Fibroblast of gingiva (primary cell): ENCODE measurements around the gene FDXR.
A peak's percentile ranks its signal among the peaks of the same experiment; 100 is the strongest.
"Not testable (repeated sequence)": the region's sequence is repeated elsewhere in the genome, so short reads cannot be mapped to it uniquely, and the experiment has no call there.

Source experiments
- DNase-seq: peaks from one replicate; pipeline ENCODE4 v3.0.0-alpha.2; 2011; ENCODE audit warnings: low read depth

The FDXR gene

DNA sequence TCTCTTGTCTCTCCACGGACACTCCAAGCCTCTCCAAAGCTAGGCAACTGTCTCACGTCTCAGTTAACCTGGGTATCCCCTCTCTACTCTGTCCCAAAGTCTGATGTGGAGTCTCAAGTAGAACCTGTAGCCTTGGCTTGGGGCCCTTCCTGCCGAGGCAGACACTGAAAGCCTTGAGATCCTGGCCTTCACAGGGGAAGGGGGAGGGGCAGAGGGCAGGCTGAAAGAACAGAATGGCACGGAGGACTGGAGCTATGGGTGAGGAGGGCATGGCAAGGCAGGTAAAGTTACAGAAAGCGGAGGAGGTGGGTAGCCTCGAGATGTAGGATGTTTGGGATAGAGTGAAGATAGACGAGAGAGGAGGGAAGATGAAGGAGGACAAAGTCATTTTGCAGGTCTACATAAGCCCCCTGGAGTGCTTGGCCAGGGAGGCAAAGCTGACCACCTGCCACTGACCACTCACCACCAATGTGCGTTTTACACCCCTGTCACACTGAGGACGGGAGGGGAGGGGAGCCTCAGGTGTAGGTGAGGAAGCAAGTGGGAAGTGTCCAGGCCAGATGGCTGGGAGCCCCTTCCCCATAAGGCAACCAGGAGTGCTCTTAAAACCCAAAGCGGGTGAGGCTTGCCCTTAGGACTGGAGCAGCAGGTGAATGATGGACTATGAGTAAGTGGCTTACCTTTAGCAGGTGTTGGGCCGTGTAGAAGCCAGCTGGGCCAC, 1.3 kb downstream of the FDXR start:
- no peak for DNase-seq

DNA sequence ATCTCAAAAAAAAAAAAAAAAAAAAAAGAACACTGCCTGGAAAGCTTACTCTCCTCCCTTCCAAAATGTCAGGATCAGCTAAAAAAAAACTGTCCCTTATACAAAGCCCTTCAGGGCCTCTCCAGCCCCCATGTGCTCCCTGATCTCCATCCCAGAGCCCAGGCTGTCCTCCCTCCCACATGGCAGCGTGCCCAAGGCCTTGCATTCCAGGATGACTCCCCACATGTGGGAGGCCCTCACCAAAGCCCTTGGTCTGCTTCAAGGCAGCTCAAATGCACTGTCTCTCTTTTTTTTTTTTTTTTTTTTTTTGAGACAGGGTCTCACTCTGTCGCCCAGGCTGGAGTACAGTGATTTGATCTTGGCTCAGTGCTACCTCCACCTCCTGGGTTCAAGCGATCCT, 2.3 kb downstream of the FDXR start:
- peak; percentile 34 for DNase-seq

- DNase-seq: not testable (repeated sequence)
Measured at GRCh38 chr17:74870028-74870427, 2.8 kb downstream of the FDXR start.

DNA sequence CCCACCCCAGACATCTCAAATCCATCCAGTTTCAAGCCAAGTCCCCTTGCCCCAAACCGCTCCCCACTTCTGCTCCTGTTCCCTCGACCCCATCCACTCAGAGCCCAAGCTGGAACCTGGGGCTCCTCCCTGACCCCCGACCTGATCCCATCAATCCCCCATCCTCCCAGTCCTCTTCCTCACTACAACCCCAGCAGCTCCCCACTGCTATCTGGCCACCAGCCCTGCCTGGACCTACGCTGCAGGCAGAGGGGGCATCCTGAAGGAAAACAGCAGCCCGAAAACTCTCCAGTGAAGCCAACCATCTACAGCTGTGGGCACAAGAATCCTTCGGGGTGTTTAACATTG, 3.9 kb downstream of the FDXR start:
- DNase-seq: no peak

DNA sequence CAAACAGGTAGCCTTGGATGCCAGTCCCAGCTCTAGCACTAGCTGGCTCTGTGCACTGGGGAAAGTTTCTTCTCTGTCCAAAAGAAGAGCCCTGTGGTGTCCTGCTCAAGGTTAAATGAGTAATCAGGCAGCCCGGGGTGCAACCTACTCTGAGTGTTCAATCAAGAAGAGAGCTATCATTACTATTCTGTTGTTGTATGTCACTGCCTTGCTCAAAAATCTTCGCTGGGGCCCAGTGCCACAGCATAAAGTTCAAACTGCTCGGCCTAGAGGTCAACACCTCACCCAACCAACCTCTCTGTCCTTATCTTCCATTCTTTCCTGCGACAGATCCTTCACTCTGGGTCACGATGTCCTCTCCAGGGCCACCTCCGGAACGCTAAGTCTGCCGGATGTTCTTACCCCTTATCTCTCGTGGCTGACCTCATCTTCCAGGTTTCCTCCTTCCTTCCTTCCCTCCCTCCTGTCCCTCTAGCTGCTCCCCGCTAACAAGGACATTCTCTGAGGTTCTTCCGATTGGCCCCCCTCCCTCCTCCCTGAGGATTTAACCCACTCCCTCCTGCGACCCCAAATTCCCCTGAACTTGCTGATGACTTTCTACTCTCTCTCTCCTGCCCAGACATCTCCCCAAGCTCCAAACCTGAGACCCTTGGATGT, 4.4 kb downstream of the FDXR start:
- DNase-seq: no peak

GRCh38 chr17:74866198-74866835, 6.5 kb downstream of the FDXR start:
- DNase-seq: no peak

DNA sequence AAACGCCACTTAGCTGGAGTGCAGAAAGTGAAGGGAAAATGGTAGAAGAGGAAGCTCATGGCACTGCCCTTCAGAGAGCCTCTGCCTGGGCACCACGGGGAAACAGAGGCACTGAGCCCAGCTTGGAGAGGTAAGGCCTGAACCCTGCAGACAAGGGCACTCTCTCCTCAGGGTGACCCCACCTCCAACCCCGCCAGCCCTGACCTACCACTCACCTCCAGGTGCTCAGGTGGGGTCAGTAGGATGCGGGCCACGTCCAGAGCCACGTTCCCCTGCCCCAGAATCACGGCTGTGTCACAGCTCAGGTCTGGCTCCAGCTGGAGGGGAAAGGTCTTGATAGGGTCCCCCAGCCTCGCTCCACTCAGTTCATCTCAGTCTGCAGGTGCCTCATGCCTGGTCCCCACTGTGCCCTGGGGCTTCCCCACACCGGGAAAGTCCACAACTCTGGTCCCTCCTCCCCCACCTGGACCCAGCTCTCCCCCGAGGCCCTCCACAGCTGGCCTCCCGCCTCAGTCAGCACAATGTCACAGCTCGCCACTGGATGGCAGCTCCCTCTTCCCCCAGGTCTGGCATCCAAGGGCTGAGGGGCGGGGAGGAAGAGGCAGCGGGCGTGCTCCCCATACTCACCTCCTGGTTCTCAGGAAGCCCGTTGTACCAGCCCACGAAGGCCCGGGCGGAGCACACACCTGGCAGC, 7.1 kb downstream of the FDXR start:
- no peak for DNase-seq

DNA sequence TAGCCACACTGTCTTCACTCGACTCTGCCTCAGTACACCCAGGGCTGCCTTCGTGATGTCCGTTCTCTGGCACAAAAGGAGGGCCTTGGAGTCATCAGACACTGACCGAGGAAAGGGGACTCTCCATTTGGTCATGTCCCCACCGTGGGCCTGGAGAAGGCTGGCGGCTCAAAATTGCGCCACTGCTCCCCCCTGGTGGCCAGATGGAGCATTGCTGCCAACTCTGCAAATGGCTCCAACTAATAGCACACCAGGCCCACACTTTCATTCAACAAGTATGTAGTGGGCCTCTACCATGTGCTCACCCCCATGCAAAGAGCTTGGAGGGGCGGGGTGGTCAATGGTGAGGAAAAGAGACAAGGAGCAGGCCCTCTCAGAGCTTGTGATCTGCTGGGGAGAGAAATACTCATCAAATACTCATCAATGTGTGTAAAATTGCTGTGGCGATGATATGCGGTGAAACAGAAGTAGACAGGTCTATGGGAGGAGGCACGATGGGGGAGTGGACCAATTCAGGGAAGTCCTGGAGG, 7.9 kb downstream of the FDXR start:
- peak; percentile 39 for DNase-seq

- no peak for DNase-seq
Measured at GRCh38 chr17:74864297-74864865, 8.4 kb downstream of the FDXR start.

- no peak for DNase-seq
Measured at GRCh38 chr17:74863420-74864296, 9.1 kb downstream of the FDXR start.

- no peak for DNase-seq
Measured at GRCh38 chr17:74862919-74863318, 9.9 kb downstream of the FDXR start.

DNA sequence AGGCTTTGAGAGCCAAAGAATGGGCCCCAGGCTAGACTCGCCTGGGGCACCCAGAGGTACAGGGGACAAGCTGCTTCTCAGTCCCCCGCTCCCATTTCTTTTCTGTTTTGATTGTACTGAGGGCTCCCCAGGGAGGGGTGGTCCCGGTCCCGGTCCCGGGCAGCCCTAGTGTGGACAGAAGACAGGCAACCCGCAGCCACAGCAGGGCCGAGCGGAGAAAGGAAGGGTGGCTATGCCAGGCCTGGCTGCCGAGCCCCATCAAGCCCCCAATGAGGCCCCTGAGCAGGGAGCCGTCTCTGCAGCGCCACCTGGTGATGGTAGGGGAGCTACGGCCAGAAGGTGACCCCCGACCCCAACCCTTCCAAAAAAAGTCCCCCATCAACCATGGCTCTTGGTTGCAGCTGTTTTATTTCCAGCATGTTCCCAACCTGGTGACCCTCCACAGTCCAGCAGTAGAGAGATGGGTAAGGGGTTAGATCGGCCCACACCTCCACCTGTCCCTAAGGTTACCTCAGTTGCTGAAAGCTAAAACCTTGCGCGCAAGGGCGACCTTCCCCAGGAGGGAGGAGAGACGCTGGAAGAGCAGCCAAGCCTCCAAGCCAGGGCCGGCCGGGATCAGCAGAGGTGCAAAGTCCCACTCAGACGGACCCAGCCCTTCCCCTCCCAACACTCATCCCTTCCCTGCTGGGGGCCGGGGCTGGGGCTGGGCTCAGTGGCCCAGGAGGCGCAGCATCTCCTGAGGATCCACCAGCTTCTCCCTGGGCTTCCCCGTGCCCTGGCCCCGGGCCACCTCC, 10.5 kb downstream of the FDXR start:
- DNase-seq: no peak

DNA sequence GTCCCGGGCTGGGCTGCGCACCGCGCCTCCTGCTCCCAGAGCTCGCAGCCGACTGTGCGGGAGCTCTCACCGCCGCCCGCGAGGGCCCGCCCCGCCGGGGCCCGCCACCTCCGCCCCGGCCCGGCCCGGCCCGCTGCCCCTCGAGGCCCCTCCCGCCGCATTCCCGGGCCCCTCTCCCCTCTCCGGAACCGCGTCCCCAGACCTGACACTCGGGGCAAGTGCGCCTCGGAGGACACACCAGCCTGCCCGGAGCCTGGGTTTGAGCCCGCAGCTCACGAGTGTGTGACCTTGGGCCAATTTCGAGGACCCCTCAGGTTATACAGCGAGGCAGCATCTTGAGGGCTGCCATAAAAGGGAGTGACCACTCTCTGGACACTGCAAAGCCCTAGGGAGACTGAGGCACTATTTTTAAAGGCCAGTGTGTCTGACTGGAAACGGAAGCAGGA, 11.1 kb downstream of the FDXR start:
- no peak for DNase-seq

- no peak for DNase-seq
Measured at GRCh38 chr17:74860872-74861661, 11.7 kb downstream of the FDXR start.

DNA sequence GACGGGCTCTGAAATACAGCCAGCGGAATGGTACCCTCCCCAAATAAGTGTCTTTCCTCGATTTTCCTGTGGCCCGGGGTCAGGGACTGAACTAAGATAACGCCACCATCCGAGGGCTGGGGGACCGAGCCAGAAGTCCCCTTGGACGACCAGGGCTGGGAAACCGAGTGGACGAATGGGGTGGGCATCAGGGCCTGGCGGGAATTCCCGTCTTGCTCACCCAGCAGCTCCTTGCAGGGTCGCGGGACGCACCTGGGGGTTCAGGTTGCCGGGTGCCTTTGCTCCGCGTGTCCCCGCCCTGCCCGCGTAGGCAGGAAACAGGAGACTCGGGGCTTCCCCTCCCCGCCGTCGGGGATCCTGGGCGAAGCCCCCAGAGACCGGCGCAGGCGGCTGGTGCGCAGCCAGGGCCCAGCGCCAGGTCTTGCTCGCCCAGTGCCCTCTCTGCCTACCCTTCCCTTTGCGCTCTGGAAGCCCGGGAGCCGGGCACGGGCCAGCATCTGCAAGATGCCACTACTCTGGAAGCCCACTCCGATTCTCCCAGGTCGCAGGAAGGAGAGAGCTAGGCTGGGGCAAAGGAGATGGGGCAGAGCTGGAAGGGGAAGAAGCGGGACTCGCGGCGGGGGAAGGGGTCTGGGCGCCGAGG, 12.4 kb downstream of the FDXR start:
- DNase-seq: no peak

- no peak for DNase-seq
Measured at GRCh38 chr17:74859459-74860228, 13.2 kb downstream of the FDXR start, which contains the start of gene GRIN2C. TSS of gene GRIN2C (minus strand) at chr17:74859885. CDS start at chr17:74855092, 4,793 bp downstream.

DNA sequence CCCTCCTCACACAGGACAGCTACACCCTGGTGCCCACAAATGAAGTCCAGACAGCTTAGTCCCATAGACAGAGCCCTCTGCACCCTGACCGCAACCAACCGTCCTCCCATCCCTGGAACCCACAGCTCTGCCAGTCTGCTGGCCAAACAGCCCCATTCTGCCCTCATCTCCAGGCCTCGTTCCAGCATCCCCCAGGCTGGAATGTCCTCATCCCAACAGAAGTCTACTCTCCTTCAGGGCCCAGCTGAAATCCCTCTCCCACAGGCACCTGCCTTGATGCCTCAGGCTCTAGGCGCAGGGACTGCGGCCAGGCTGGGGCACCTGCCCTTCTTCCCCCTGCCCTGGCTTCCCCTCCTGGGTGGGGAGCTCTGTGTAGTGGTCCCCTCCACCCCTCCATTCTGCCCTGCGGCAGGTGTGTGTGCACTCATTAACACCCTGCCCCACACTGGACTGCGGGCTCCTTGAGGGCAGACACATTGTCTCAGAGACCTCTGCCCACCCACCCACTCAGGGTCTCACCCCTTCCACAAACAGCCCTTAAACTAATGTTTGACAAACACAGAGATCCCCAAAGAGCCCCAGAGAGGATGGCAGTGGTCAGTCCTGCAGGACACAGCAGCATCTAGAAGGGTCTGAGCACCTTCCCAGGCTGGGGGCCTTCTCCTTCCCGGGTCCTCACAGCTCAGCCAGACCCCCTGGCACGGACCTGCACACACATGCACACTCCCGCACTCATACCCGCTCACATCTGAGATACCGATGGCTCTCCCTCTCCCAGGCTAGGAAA, 13.9 kb downstream of the FDXR start:
- DNase-seq: no peak
